Measurements from ENCODE around the gene NPR1.
A peak's percentile ranks its signal among the peaks of the same experiment; 100 is the strongest.

Gene NPR1

DNA sequence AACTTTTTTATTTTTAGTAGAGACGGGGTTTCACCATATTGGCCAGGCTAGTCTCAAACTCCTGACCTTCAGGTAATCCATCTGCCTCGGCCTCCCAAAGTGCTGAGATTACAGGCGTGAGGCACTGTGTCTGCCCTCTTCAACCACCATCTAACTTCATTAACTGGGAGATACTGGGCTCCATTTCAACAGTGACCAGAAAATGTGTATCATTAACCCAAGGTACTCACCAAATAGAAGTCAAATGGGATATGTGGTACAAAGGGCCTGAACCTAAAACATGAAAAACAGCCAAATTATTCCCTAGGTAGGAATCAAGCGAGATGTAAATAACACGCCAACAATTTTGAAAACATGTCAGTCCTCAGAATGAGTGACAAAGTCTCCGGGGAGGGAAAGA lies 8.9 kb upstream of the NPR1 start:
- Histone ChIP-seq H3K9me3 (replicated peaks; ENCODE audit: insufficient read depth, low read length) (no peaks in the 10 kb centered on the region), H3K4me2 (ENCODE audit: low read depth, low read length) (peak overlapping the region; percentile 86), H3K27me3 (replicated peaks; ENCODE audit: insufficient read depth, low read length) (no peaks in the 10 kb centered on the region), H3K4me3 (ENCODE audit: low read length) (peak overlapping the region; percentile 94), H3F3A (ENCODE audit: insufficient read depth, low read length) (peaks cover 26% of the 10 kb centered on the region), H4K20me1 (ENCODE audit: insufficient read depth, low read length) (no peaks in the 10 kb centered on the region), H3K27ac (ENCODE audit: low read length) (no peak overlapping the region), H3K36me3 (replicated peaks; ENCODE audit: insufficient read depth, low read length) (peaks cover 32% of the 10 kb centered on the region), H2AFZ (ENCODE audit: low read length) (no peak overlapping the region), H3K9me2 (replicated peaks; ENCODE audit: insufficient read depth, low read length) (no peaks in the 10 kb centered on the region), H3K9ac (ENCODE audit: low read length) (peak overlapping the region; percentile 92; the same call in 1 of the 2 replicates), H3K79me2 (ENCODE audit: low read length) (peaks cover 48% of the 10 kb centered on the region), H3K4me1 (ENCODE audit: low read length) (peaks cover 8% of the 10 kb centered on the region)
- DNase-seq = no peak
- TF ChIP-seq EZH2phosphoT487 (IDR thresholded peaks at IDR 0.05; ENCODE audit: low read length) (no peak), EZH2 (optimal IDR thresholded peaks at IDR 0.05; ENCODE audit: low read depth, low read length) (no peak)
- TF ChIP-seq, protein P1, sequence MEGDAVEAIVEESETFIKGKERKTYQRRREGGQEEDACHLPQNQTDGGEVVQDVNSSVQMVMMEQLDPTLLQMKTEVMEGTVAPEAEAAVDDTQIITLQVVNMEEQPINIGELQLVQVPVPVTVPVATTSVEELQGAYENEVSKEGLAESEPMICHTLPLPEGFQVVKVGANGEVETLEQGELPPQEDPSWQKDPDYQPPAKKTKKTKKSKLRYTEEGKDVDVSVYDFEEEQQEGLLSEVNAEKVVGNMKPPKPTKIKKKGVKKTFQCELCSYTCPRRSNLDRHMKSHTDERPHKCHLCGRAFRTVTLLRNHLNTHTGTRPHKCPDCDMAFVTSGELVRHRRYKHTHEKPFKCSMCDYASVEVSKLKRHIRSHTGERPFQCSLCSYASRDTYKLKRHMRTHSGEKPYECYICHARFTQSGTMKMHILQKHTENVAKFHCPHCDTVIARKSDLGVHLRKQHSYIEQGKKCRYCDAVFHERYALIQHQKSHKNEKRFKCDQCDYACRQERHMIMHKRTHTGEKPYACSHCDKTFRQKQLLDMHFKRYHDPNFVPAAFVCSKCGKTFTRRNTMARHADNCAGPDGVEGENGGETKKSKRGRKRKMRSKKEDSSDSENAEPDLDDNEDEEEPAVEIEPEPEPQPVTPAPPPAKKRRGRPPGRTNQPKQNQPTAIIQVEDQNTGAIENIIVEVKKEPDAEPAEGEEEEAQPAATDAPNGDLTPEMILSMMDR (IDR thresholded peaks at IDR 0.05; ENCODE audit: low read length) = no peak

DNA sequence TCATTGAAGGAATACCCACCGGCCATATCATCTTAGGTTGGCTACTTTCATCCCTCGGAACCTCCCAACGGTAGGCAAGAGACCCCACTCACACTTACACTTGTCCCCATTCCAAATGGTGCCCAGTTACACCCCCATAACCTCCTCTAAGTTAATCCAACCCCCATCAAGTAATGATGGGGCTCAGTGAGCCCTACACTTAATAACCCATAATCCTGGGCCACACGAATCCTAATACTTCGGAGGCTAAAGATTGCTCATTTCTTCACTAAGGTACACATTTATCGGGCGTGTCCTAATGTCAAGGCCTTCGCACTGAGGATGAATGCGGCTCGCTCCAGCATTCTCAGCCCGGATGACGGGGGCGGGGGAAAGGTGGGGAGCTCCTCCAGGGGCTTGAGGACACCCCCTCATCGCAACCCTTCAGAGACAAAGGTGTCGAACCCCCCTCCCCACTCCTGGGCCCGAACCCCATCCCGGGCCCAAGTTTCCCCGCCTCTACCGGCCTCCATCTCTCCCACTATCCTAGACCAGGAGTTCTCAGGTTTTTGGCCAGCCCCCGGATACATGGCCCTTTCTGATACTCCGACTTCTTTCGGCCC lies 8.1 kb upstream of the NPR1 start:
- peak overlapping the region; percentile 45; the same call in 1 of the 2 replicates for H3K27ac ChIP-seq (ENCODE audit: low read length)
- no peaks in the 10 kb centered on the region for H3K9me2 ChIP-seq (replicated peaks; ENCODE audit: insufficient read depth, low read length)
- TF ChIP-seq, protein P1 (IDR thresholded peaks at IDR 0.05; ENCODE audit: low read length) = no peak
- TF ChIP-seq EZH2 (optimal IDR thresholded peaks at IDR 0.05; ENCODE audit: low read depth, low read length) (no peak), EZH2phosphoT487 (IDR thresholded peaks at IDR 0.05; ENCODE audit: low read length) (no peak)
- H3K36me3 ChIP-seq (replicated peaks; ENCODE audit: insufficient read depth, low read length) = peaks cover 25% of the 10 kb centered on the region
- peak overlapping the region; percentile 86 for H3K4me2 ChIP-seq (ENCODE audit: low read depth, low read length)
- no peak for DNase-seq
- peak overlapping the region; percentile 43 for H2AFZ ChIP-seq (ENCODE audit: low read length)
- H3K79me2 ChIP-seq (ENCODE audit: low read length) = peaks cover 44% of the 10 kb centered on the region
- H3K9ac ChIP-seq (ENCODE audit: low read length) = peak overlapping the region; percentile 92
- peaks cover 8% of the 10 kb centered on the region for H3K4me1 ChIP-seq (ENCODE audit: low read length)
- H3K4me3 ChIP-seq (ENCODE audit: low read length) = peak overlapping the region; percentile 94
- no peaks in the 10 kb centered on the region for H3K9me3 ChIP-seq (replicated peaks; ENCODE audit: insufficient read depth, low read length)
- no peaks in the 10 kb centered on the region for H4K20me1 ChIP-seq (ENCODE audit: insufficient read depth, low read length)
- H3F3A ChIP-seq (ENCODE audit: insufficient read depth, low read length) = peaks cover 22% of the 10 kb centered on the region
- H3K27me3 ChIP-seq (replicated peaks; ENCODE audit: insufficient read depth, low read length) = no peaks in the 10 kb centered on the region

DNA sequence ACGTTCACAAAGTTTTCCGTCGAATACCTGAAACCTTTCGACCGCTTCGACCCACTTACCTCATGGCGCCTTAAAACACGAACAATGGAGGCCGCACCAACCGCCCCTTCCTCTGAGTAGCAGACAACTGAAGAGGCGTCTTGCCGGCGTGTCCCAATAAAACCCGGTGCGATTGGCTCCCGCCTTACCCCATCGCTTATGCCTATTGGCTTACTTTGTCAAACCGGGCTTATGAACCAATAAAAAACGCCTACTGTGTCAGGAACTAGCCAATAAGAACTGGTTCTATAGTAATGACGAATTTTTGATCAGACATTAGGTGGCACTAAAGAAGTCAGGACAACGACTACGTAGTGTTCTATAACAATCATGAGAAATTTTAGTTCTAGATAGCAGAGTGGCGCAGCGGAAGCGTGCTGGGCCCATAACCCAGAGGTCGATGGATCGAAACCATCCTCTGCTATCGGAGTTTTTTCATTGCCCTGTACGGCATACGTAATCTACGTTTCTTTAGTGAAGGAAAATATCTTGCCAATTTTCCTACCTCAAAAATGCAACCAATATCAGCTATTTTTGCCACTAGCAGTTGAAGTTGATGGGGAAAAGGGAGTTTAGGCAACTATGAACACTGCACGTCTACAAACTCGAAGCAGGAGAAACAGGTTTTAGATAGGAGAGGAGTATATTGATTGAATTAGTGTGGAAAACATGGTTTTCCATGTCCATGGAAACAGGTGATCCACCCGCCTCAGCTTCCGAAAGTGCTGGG lies 7.4 kb upstream of the NPR1 start, which contains the start of gene ILF2:
Gene ILF2, minus strand, starts transcription at position 135 of the 769 bp plus-strand sequence. Its CDS starts 71 bp downstream, at position 64.
- Histone ChIP-seq H3K79me2 (ENCODE audit: low read length) (peaks cover 44% of the 10 kb centered on the region), H3K9me3 (replicated peaks; ENCODE audit: insufficient read depth, low read length) (no peaks in the 10 kb centered on the region), H4K20me1 (ENCODE audit: insufficient read depth, low read length) (no peaks in the 10 kb centered on the region), H3K27ac (ENCODE audit: low read length) (peak within 1 kb of the TSS; percentile 83; the same call in 1 of the 2 replicates), H3K9me2 (replicated peaks; ENCODE audit: insufficient read depth, low read length) (no peaks in the 10 kb centered on the region), H3F3A (ENCODE audit: insufficient read depth, low read length) (peaks cover 17% of the 10 kb centered on the region), H3K36me3 (replicated peaks; ENCODE audit: insufficient read depth, low read length) (peaks cover 20% of the 10 kb centered on the region), H3K9ac (ENCODE audit: low read length) (peak within 1 kb of the TSS; percentile 92), H3K27me3 (replicated peaks; ENCODE audit: insufficient read depth, low read length) (no peaks in the 10 kb centered on the region), H3K4me1 (ENCODE audit: low read length) (peaks cover 8% of the 10 kb centered on the region), H3K4me3 (ENCODE audit: low read length) (peak within 1 kb of the TSS; percentile 94), H3K4me2 (ENCODE audit: low read depth, low read length) (peak within 1 kb of the TSS; percentile 91), H2AFZ (ENCODE audit: low read length) (peak within 1 kb of the TSS; percentile 92)
- DNase-seq = peak; percentile 100
- TF ChIP-seq EZH2 (optimal IDR thresholded peaks at IDR 0.05; ENCODE audit: low read depth, low read length) = no peak
- TF ChIP-seq EZH2phosphoT487 (IDR thresholded peaks at IDR 0.05; ENCODE audit: low read length) = no peak
- TF ChIP-seq, protein P1 (IDR thresholded peaks at IDR 0.05; ENCODE audit: low read length) = peak; percentile 58

Data from MM.1S (cell line).